HL-60 (cell line): ENCODE measurements around the gene DKKL1.

ENCODE experiments used
- DNase-seq, 2 experiments: peaks; one replicate each; pipeline ENCODE4 v3.0.0-alpha.2; 2010 to 2020; ENCODE audit warnings: low read depth in 1 of 2, low spot score in 1 of 2
- H3K27ac ChIP-seq: fragments of 250-450 bp; sonication (Bioruptor Pico); replicated peaks from 2 replicates; pipeline ENCODE4 v1.5.1; 2020; ENCODE audit warnings: mild to moderate bottlenecking, moderate library complexity
- H3K27me3 ChIP-seq: fragments of 250-450 bp; sonication (Bioruptor Pico); 2 replicates; pipeline ENCODE4 v1.5.1; 2021; ENCODE audit warnings: mild to moderate bottlenecking, moderate library complexity; ENCODE audit not compliant: insufficient read depth, poor library complexity, severe bottlenecking
- H3K4me3 ChIP-seq: replicated peaks from 2 replicates; pipeline ENCODE4 v1.5.1; 2011; ENCODE audit warnings: mild to moderate bottlenecking, control low read depth, low read length; ENCODE audit not compliant: insufficient read depth
- GABPA ChIP-seq: IDR thresholded peaks from 2 replicates; pipeline ENCODE4 v1.6.1; 2012; ENCODE audit warnings: low read depth
- POLR2AphosphoS5 ChIP-seq: IDR thresholded peaks from 2 replicates; pipeline ENCODE4 v1.6.1; 2012; ENCODE audit warnings: low read depth
- SPI1 ChIP-seq: IDR thresholded peaks from 2 replicates; pipeline ENCODE4 v1.6.1; 2012; ENCODE audit warnings: low read depth, mild to moderate bottlenecking, borderline replicate concordance
- TF ChIP-seq, protein P1 (sequence below): IDR thresholded peaks from 2 replicates; pipeline ENCODE4 v1.6.1; 2012; ENCODE audit warnings: low read depth; ENCODE audit not compliant: insufficient replicate concordance
- TF ChIP-seq, protein P2 (sequence below): IDR thresholded peaks from one replicate; pipeline ENCODE4 v1.5.1; 2011; ENCODE audit warnings: low read length, control low read depth, inconsistent platforms; ENCODE audit not compliant: insufficient read depth

The DKKL1 gene

DNA sequence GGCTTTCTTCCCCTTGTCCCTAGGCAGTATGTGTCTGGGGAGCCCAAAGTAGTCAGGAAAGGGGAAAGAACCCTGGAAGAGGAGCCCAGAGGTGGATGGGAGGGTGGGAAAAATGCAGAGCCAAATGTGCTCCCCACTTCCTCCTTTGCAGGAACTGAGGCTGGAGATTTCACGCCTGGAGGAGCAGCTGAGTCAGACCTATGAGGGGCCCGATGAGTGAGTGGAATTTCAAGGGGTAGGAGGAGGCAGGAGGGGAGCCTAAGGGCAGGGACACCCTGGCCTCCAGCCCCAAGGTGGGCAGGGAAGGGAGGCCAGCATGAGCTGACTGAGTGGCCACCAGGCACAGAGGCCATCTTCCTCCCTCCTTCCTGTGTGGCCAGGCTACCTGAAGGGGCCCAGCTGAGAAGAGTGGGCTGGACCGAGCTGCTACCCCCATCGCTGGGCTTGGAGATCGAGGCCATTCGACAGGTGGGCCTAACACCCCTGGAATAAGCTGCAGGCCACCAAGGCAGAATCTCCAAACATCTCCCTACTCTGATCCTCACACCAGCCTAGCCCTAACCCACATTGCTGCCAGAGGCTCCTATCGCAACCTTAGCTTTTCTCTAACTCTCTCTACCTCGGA, 45.3 kb downstream of the DKKL1 start:
- DNase-seq = peak in 1 of 2 experiments; percentile 26

DNA sequence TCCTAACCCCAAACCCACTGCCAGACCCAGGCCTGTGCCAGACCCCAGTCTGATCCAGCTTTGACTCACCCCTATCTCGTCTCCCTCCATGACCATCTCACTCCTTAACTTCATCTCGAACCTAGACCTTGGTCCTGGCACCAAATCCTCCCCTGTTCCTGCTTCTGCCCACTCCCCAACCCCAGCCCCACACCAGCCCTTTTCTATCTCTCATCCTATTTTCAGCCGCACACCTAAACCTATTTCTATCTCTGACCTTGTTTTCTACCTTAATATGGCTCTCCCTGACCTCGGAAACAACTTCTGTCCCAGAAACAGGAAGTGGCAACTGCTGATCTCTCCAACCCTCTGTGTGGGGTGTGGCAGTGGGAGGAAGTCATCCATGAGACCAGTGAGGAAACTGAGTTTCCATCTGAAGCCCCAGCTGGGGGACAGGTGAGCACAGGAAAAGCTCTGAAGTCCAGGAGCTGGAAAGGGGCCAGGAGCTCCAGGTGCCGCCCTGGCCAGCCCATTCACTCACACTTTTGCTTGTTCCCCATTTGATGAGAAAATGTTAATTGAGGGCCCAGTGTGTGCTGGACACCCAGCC, 45.9 kb downstream of the DKKL1 start:
- Histone ChIP-seq H3K27me3 (no peaks in the 10 kb centered on the region), H3K4me3 (no peak overlapping the region), H3K27ac (peak overlapping the region; percentile 63)
- peak in 1 of 2 experiments; percentile 83 for DNase-seq
- peak; percentile 70 for TF ChIP-seq POLR2AphosphoS5
- TF ChIP-seq, protein P1, sequence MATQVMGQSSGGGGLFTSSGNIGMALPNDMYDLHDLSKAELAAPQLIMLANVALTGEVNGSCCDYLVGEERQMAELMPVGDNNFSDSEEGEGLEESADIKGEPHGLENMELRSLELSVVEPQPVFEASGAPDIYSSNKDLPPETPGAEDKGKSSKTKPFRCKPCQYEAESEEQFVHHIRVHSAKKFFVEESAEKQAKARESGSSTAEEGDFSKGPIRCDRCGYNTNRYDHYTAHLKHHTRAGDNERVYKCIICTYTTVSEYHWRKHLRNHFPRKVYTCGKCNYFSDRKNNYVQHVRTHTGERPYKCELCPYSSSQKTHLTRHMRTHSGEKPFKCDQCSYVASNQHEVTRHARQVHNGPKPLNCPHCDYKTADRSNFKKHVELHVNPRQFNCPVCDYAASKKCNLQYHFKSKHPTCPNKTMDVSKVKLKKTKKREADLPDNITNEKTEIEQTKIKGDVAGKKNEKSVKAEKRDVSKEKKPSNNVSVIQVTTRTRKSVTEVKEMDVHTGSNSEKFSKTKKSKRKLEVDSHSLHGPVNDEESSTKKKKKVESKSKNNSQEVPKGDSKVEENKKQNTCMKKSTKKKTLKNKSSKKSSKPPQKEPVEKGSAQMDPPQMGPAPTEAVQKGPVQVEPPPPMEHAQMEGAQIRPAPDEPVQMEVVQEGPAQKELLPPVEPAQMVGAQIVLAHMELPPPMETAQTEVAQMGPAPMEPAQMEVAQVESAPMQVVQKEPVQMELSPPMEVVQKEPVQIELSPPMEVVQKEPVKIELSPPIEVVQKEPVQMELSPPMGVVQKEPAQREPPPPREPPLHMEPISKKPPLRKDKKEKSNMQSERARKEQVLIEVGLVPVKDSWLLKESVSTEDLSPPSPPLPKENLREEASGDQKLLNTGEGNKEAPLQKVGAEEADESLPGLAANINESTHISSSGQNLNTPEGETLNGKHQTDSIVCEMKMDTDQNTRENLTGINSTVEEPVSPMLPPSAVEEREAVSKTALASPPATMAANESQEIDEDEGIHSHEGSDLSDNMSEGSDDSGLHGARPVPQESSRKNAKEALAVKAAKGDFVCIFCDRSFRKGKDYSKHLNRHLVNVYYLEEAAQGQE = no peak
- peak; percentile 100 for TF ChIP-seq SPI1

More for the DNA sequence above, 45.3 kb downstream of the DKKL1 start:
- TF ChIP-seq SPI1 (peak; percentile 72), POLR2AphosphoS5 (no peak)
- TF ChIP-seq, protein P2, sequence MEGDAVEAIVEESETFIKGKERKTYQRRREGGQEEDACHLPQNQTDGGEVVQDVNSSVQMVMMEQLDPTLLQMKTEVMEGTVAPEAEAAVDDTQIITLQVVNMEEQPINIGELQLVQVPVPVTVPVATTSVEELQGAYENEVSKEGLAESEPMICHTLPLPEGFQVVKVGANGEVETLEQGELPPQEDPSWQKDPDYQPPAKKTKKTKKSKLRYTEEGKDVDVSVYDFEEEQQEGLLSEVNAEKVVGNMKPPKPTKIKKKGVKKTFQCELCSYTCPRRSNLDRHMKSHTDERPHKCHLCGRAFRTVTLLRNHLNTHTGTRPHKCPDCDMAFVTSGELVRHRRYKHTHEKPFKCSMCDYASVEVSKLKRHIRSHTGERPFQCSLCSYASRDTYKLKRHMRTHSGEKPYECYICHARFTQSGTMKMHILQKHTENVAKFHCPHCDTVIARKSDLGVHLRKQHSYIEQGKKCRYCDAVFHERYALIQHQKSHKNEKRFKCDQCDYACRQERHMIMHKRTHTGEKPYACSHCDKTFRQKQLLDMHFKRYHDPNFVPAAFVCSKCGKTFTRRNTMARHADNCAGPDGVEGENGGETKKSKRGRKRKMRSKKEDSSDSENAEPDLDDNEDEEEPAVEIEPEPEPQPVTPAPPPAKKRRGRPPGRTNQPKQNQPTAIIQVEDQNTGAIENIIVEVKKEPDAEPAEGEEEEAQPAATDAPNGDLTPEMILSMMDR = no peak
- no peaks in the 10 kb centered on the region for H3K27me3 ChIP-seq
- H3K4me3 ChIP-seq = no peak overlapping the region
- peak overlapping the region; percentile 63 for H3K27ac ChIP-seq

DNA sequence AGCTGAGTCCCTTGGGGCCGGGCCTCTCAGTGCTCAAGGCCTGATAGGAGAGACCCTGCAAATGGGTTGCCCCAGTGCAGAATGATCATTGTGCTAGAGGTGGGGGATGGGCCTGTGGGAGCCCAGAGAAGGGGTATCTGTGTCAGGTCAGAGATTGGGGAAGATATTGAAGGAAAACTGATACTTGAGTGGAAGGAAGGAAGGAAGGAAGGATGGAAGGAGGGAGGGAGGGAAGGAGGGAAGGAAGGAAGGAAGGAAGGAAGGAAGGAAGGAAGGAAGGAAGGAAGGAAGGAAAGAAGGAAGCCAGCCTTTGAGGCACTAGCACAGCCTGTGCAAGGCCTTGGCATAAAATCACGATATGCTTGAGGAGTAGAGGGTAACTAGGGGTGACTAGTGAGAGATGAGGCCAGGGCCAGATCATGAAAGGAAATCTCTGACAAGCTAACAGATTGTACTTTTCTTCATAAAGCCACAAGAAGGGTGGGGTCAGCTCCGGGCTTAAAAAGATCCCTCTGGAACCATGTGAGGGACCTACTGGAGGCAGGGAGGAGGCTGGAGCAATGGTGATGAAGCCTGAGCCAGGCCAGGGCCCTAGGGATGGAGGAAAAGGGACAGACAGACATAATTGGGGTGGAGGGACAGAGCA, 48.1 kb downstream of the DKKL1 start:
- H3K27me3 ChIP-seq = no peaks in the 10 kb centered on the region
- no peak overlapping the region for H3K4me3 ChIP-seq
- TF ChIP-seq GABPA = no peak
- TF ChIP-seq, protein P1 = no peak
- no peak for DNase-seq
- H3K27ac ChIP-seq = no peak overlapping the region

DNA sequence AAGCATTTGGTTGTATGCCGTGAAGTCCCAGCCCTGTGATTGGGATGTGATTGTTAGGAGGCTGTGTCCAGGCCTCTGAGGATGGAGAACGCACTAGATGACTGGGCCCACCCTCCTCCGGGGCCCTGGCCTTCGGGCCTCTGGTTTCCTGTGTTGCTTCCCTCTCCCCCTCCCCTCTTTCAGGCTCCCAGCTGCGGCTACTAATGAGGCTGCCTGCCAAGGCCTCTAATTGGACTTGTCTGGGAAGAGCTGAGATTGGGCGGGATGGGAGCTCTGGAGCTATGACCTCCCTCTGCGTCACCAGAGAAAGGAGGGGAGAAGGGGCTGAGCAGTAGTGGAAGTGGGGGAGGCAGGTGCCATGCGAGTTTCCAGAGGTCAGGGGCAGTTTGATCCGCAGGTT, 49.7 kb downstream of the DKKL1 start:
- DNase-seq = no peak
- Histone ChIP-seq H3K27ac (no peak overlapping the region), H3K27me3 (no peaks in the 10 kb centered on the region), H3K4me3 (no peak overlapping the region)
- TF ChIP-seq, protein P1 = no peak
- TF ChIP-seq, protein P2 = no peak
